ENCODE results near the gene ZBTB45. TPM values are rescaled to one million over a fixed set of nuclear protein-coding genes. Genes with fewer than 3 reads are reported as not detected.

The ZBTB45 gene
- total and polyA plus RNA-seq, 10 of the 15 experiments (the other 5 are each of a cell fraction or from before 2014, with no cell fraction given), result 0.29 to 17.2 (median 4.2) TPM

DNA sequence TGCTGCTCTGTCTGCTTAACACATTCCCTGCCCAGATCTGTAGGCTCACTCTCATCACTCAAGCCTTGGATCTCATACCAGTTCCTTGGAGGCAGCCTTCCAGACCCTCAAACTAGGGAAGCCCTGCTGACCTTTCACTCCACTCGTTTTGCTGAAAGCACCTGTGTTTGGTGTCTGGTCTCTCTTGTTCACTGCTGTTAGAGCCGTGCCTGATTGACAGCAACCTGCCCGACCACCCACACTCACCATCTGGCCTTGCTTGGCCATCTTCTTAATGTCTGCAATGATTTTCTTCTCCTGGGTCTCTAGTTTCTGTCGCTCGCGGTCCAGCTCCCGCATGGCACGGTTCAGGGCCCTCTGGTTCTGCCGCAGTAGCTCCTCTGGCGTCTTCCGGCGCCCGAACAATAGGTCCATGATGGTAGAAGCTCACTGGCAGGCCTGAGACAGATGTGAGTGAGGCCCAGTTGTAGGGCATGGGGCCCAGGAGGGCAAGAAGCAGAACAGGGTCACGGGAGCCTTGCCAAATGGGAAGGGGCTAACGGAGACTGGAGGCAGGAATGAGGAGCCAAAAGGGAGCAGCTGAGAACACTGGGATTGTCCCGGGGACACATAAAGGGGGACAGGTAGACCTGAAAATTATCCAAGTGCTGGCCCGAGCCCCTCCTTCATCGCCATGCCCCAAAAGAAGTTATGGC, 34.3 kb upstream of the ZBTB45 start:
- intact Hi-C loops (cut with micrococcal nuclease; ENCODE audit: unreplicated experiment) (no loop called here), in situ Hi-C loops (cut with MboI) (no loop called here)
- H3K79me2 ChIP-seq (ENCODE audit: control insufficient read depth, insufficient read depth, low read length), result peaks cover 43% of the 10 kb centered on the region
- no peak overlapping the region; the same call in 1 of the 2 replicates for H2AFZ ChIP-seq (ENCODE audit: control insufficient read depth, low read depth, low read length)
- TF ChIP-seq POLR2A (IDR thresholded peaks at IDR 0.05; ENCODE audit: low read depth, low read length) (peak; percentile 29; the same call in 1 of the 2 replicates), BHLHE40 (IDR thresholded peaks at IDR 0.05; ENCODE audit: borderline replicate concordance in 1 of 2, low read depth in 2 of 2, low read length in 1 of 2) (no peak)
- TF ChIP-seq, protein P1, sequence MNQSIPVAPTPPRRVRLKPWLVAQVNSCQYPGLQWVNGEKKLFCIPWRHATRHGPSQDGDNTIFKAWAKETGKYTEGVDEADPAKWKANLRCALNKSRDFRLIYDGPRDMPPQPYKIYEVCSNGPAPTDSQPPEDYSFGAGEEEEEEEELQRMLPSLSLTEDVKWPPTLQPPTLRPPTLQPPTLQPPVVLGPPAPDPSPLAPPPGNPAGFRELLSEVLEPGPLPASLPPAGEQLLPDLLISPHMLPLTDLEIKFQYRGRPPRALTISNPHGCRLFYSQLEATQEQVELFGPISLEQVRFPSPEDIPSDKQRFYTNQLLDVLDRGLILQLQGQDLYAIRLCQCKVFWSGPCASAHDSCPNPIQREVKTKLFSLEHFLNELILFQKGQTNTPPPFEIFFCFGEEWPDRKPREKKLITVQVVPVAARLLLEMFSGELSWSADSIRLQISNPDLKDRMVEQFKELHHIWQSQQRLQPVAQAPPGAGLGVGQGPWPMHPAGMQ (IDR thresholded peaks at IDR 0.05; ENCODE audit: borderline replicate concordance), result no peak
- TF ChIP-seq, protein P2, sequence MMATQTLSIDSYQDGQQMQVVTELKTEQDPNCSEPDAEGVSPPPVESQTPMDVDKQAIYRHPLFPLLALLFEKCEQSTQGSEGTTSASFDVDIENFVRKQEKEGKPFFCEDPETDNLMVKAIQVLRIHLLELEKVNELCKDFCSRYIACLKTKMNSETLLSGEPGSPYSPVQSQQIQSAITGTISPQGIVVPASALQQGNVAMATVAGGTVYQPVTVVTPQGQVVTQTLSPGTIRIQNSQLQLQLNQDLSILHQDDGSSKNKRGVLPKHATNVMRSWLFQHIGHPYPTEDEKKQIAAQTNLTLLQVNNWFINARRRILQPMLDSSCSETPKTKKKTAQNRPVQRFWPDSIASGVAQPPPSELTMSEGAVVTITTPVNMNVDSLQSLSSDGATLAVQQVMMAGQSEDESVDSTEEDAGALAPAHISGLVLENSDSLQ (IDR thresholded peaks at IDR 0.05), result peak; percentile 55; the same call in 1 of the 2 replicates
- peaks cover 16 to 36% of the 10 kb centered on the region in 2 experiments; a peak in 3 of 4 replicates for H3K36me3 ChIP-seq (ENCODE audit: control insufficient read depth in 2 of 2, insufficient read depth in 2 of 2, low read length in 1 of 2)
- 64% methylated on average over 18 of the region's 18 CpGs for WGBS (ENCODE audit: insufficient coverage, insufficient replicate concordance, low lambda C conversion rate, missing lambda C conversion rate)
- H3K9me3 ChIP-seq (replicated peaks; ENCODE audit: control insufficient read depth, insufficient read depth, low read length), result no peaks in the 10 kb centered on the region
- DNase-seq (ENCODE audit: low read depth, low spot score), result no peak
- H3K27me3 ChIP-seq (replicated peaks in 1 of 2; ENCODE audit: control insufficient read depth in 2 of 2, insufficient read depth in 2 of 2, low read length in 1 of 2), result no peaks in the 10 kb centered on the region
- TSS peak; percentile 40 for BruUV-seq (replicated peaks)
- SMC1A ChIA-PET (ENCODE audit: uncharacterized antibody, unreplicated experiment), result interaction anchor here (1.0 to 2.9 kb wide), 5 partner anchors 9 to 34 kb away, joined by 3 to 21 read pairs (median 10); partner anchors contain the start of genes TRIM28 and ZBTB45
- no peaks in the 10 kb centered on the region; the same call in none of the 2 replicates for H4K20me1 ChIP-seq (ENCODE audit: control insufficient read depth, insufficient read depth)
- H3K4me1 ChIP-seq (ENCODE audit: control insufficient read depth, insufficient read depth, low read length), result peaks cover 28% of the 10 kb centered on the region
- CTCF ChIA-PET, result interaction anchor here (0.9 to 3.9 kb wide), 4 partner anchors 21 to 34 kb away, joined by 3 to 37 read pairs (median 4); partner anchors contain the start of gene ZBTB45
- no peak for ATAC-seq
- POLR2A ChIA-PET, result interaction anchor here (0.6 to 3.1 kb wide), 13 partner anchors 8 to 95 kb away, joined by 3 to 41 read pairs (median 5); partner anchors contain the start of genes MZF1, TRIM28 and ZBTB45
- H3K4me2 ChIP-seq (ENCODE audit: control insufficient read depth, insufficient read depth), result peak overlapping the region; percentile 98
- FAIRE-seq, result no peak
- peak overlapping the region; percentile 93 for H3K27ac ChIP-seq (ENCODE audit: control insufficient read depth, insufficient read depth)
- peak overlapping the region; percentile 94 for H3K4me3 ChIP-seq
- H3K9ac ChIP-seq (ENCODE audit: control insufficient read depth, insufficient read depth, low read length), result peak overlapping the region; percentile 82
- RAD21 ChIA-PET (ENCODE audit: unreplicated experiment), result interaction anchor here (0.9 to 1.9 kb wide), 6 partner anchors 9 to 35 kb away, joined by 3 to 13 read pairs (median 4); partner anchors contain the start of genes TRIM28 and ZBTB45

Data from GM12878 (cell line).